HG03565 (cell line): ENCODE results near the gene SLC9C2.
A peak's percentile ranks its signal among the peaks of the same experiment; 100 is the strongest.
"Not testable (repeated sequence)": the region's sequence is repeated elsewhere in the genome, so short reads cannot be mapped to it uniquely, and the experiment has no call there.

Experiments used
- ATAC-seq: cut with Tn5 transposase; IDR thresholded peaks from one replicate; pipeline ENCODE4 v1.9.1; 2021; ENCODE audit warnings: mild to moderate bottlenecking, moderate library complexity; ENCODE audit not compliant: unreplicated experiment

SLC9C2 gene

GRCh38 chr1:173603056-173603591, at the start of gene SLC9C2:
SLC9C2 (minus strand) TSS chr1:173603072; CDS start chr1:173601776, 1,296 bp downstream.
- ATAC-seq, result no peak

- ATAC-seq, result no peak
Measured at GRCh38 chr1:173648880-173649605, 46.2 kb upstream of the SLC9C2 start.

GRCh38 chr1:173646656-173647055, 43.8 kb upstream of the SLC9C2 start:
- no peak for ATAC-seq

GRCh38 chr1:173642450-173643139, 39.7 kb upstream of the SLC9C2 start:
- ATAC-seq, result not testable (repeated sequence)

- no peak for ATAC-seq
Measured at GRCh38 chr1:173639102-173639501, 36.2 kb upstream of the SLC9C2 start.

- ATAC-seq, result no peak
Measured at GRCh38 chr1:173638043-173639021, 35.5 kb upstream of the SLC9C2 start.

- not testable (repeated sequence) for ATAC-seq
Measured at GRCh38 chr1:173637236-173638042, 34.6 kb upstream of the SLC9C2 start.

- ATAC-seq, result no peak
Measured at GRCh38 chr1:173635116-173635515, 32.2 kb upstream of the SLC9C2 start, which contains the start of gene TEX50. TEX50 (plus strand) TSS chr1:173635338; CDS start chr1:173635522, 184 bp downstream.

- ATAC-seq, result no peak
Measured at GRCh38 chr1:173628888-173629287, 26.0 kb upstream of the SLC9C2 start.

- no peak for ATAC-seq
Measured at GRCh38 chr1:173627269-173627668, 24.4 kb upstream of the SLC9C2 start.

GRCh38 chr1:173616859-173617258, 14.0 kb upstream of the SLC9C2 start:
- no peak for ATAC-seq

- not testable (repeated sequence) for ATAC-seq
Measured at GRCh38 chr1:173613086-173613485, 10.2 kb upstream of the SLC9C2 start.

- no peak for ATAC-seq
Measured at GRCh38 chr1:173608503-173609216, 5.8 kb upstream of the SLC9C2 start.

- peak; percentile 82 for ATAC-seq
Measured at GRCh38 chr1:173601588-173601987, 1.3 kb downstream of the SLC9C2 start.

- no peak for ATAC-seq
Measured at GRCh38 chr1:173596097-173596825, 6.6 kb downstream of the SLC9C2 start.

GRCh38 chr1:173591138-173591537, 11.7 kb downstream of the SLC9C2 start:
- ATAC-seq, result not testable (repeated sequence)

- no peak for ATAC-seq
Measured at GRCh38 chr1:173590557-173590956, 12.3 kb downstream of the SLC9C2 start.

- no peak for ATAC-seq
Measured at GRCh38 chr1:173581383-173582079, 21.3 kb downstream of the SLC9C2 start.
